Measurements from ENCODE around the gene SFN.
A peak's percentile ranks its signal among the peaks of the same experiment; 100 is the strongest.

Gene SFN

GRCh38 chr1:26890467-26890796 lies 27.5 kb downstream of the SFN start:
- peaks cover 28% of the 10 kb centered on the region for H3K79me2 ChIP-seq (ENCODE audit: insufficient read depth, low read length)
- peak overlapping the region; percentile 86 for H3K4me3 ChIP-seq (ENCODE audit: low read length, poor library complexity, severe bottlenecking)
- no peaks in the 10 kb centered on the region for H3K9me3 ChIP-seq (ENCODE audit: insufficient read depth, low read depth, low read length)
- H3K9ac ChIP-seq (ENCODE audit: low read depth, low read length, poor library complexity, severe bottlenecking), result peak overlapping the region; percentile 87
- no peaks in the 10 kb centered on the region for H3K9me2 ChIP-seq (replicated peaks; ENCODE audit: low read depth, low read length)
- TF ChIP-seq EZH2phosphoT487 (IDR thresholded peaks at IDR 0.05; ENCODE audit: borderline replicate concordance) (no peak), CTCF (conservative IDR thresholded peaks at IDR 0.05; ENCODE audit: low read length) (no peak)
- H3F3A ChIP-seq (ENCODE audit: low read depth), result no peaks in the 10 kb centered on the region
- H3K36me3 ChIP-seq (ENCODE audit: insufficient read depth, low read length), result peaks cover 17% of the 10 kb centered on the region; the same call in 1 of the 2 replicates
- H3K4me2 ChIP-seq (ENCODE audit: low read depth, low read length, poor library complexity, severe bottlenecking), result peak overlapping the region; percentile 95
- H4K20me1 ChIP-seq (ENCODE audit: insufficient read depth, low read length, poor library complexity, severe bottlenecking), result peaks cover 15% of the 10 kb centered on the region
- no peaks in the 10 kb centered on the region for H3K27me3 ChIP-seq (ENCODE audit: insufficient read depth, low read length, poor library complexity, severe bottlenecking)
- H3K4me1 ChIP-seq (ENCODE audit: insufficient read depth, low read length, poor library complexity, severe bottlenecking), result peaks cover 20% of the 10 kb centered on the region
- peak overlapping the region; percentile 96 for H2AFZ ChIP-seq (ENCODE audit: low read length)

GRCh38 chr1:26894263-26894662 lies 31.3 kb downstream of the SFN start:
- no peak overlapping the region for H3K9ac ChIP-seq (ENCODE audit: low read depth, low read length, poor library complexity, severe bottlenecking)
- no peak overlapping the region for H3K4me2 ChIP-seq (ENCODE audit: low read depth, low read length, poor library complexity, severe bottlenecking)
- peaks cover 10% of the 10 kb centered on the region; the same call in 1 of the 2 replicates for H3K36me3 ChIP-seq (ENCODE audit: insufficient read depth, low read length)
- H2AFZ ChIP-seq (ENCODE audit: low read length), result no peak overlapping the region
- H3K27me3 ChIP-seq (ENCODE audit: insufficient read depth, low read length, poor library complexity, severe bottlenecking), result no peaks in the 10 kb centered on the region
- H3F3A ChIP-seq (ENCODE audit: low read depth), result no peaks in the 10 kb centered on the region
- peaks cover 31% of the 10 kb centered on the region for H3K79me2 ChIP-seq (ENCODE audit: insufficient read depth, low read length)
- no peak overlapping the region for H3K4me3 ChIP-seq (ENCODE audit: low read length, poor library complexity, severe bottlenecking)
- H4K20me1 ChIP-seq (ENCODE audit: insufficient read depth, low read length, poor library complexity, severe bottlenecking), result peaks cover 7% of the 10 kb centered on the region
- H3K9me3 ChIP-seq (ENCODE audit: insufficient read depth, low read depth, low read length), result no peaks in the 10 kb centered on the region
- no peak for TF ChIP-seq EZH2phosphoT487 (IDR thresholded peaks at IDR 0.05; ENCODE audit: borderline replicate concordance)
- no peak for TF ChIP-seq CTCF (conservative IDR thresholded peaks at IDR 0.05; ENCODE audit: low read length)
- H3K4me1 ChIP-seq (ENCODE audit: insufficient read depth, low read length, poor library complexity, severe bottlenecking), result peaks cover 17% of the 10 kb centered on the region
- no peaks in the 10 kb centered on the region for H3K9me2 ChIP-seq (replicated peaks; ENCODE audit: low read depth, low read length)

GRCh38 chr1:26897351-26897750 lies 34.4 kb downstream of the SFN start:
- TF ChIP-seq EZH2phosphoT487 (IDR thresholded peaks at IDR 0.05; ENCODE audit: borderline replicate concordance), result no peak
- no peak for TF ChIP-seq CTCF (conservative IDR thresholded peaks at IDR 0.05; ENCODE audit: low read length)
- no peak overlapping the region for H2AFZ ChIP-seq (ENCODE audit: low read length)
- H3K79me2 ChIP-seq (ENCODE audit: insufficient read depth, low read length), result peaks cover 37% of the 10 kb centered on the region
- H3K9me3 ChIP-seq (ENCODE audit: insufficient read depth, low read depth, low read length), result no peaks in the 10 kb centered on the region
- no peak overlapping the region for H3K4me2 ChIP-seq (ENCODE audit: low read depth, low read length, poor library complexity, severe bottlenecking)
- H3K4me3 ChIP-seq (ENCODE audit: low read length, poor library complexity, severe bottlenecking), result no peak overlapping the region
- no peaks in the 10 kb centered on the region for H3F3A ChIP-seq (ENCODE audit: low read depth)
- H3K4me1 ChIP-seq (ENCODE audit: insufficient read depth, low read length, poor library complexity, severe bottlenecking), result peaks cover 16% of the 10 kb centered on the region
- no peaks in the 10 kb centered on the region for H3K9me2 ChIP-seq (replicated peaks; ENCODE audit: low read depth, low read length)
- H3K36me3 ChIP-seq (ENCODE audit: insufficient read depth, low read length), result peaks cover 10% of the 10 kb centered on the region; the same call in 1 of the 2 replicates
- no peaks in the 10 kb centered on the region for H4K20me1 ChIP-seq (ENCODE audit: insufficient read depth, low read length, poor library complexity, severe bottlenecking)
- H3K9ac ChIP-seq (ENCODE audit: low read depth, low read length, poor library complexity, severe bottlenecking), result no peak overlapping the region
- no peaks in the 10 kb centered on the region for H3K27me3 ChIP-seq (ENCODE audit: insufficient read depth, low read length, poor library complexity, severe bottlenecking)

All from Loucy (cell line).